GM19238 (cell line): Measurements from ENCODE around the gene DIP2C.
"Not testable (repeated sequence)": the region's sequence is repeated elsewhere in the genome, so short reads cannot be mapped to it uniquely, and the experiment has no call there.

Experiments
- DNase-seq: peaks from one replicate; pipeline ENCODE4 v3.0.0; 2011; ENCODE audit warnings: low spot score; ENCODE audit not compliant: insufficient read length

The DIP2C gene

DNA sequence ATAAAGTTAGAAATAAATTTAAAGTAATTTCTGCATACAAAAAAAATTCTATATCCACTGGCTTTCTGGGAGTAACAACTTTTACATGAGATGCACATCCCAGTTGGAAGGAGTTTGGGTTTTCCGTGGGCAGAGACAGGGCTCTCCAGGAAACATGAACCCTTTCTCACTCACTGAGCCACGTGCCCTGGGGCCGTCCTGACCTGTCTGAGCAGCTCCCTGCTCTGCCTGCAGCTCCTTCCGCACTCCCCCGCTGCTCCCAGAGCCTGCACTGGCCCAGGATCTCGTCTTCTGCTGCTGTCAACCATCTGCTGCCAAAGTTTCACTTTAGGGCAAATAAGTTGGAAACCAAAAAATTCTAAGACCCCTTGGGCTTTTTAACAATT is 169.1 kb downstream of the DIP2C start:
- no peak for DNase-seq

DNA sequence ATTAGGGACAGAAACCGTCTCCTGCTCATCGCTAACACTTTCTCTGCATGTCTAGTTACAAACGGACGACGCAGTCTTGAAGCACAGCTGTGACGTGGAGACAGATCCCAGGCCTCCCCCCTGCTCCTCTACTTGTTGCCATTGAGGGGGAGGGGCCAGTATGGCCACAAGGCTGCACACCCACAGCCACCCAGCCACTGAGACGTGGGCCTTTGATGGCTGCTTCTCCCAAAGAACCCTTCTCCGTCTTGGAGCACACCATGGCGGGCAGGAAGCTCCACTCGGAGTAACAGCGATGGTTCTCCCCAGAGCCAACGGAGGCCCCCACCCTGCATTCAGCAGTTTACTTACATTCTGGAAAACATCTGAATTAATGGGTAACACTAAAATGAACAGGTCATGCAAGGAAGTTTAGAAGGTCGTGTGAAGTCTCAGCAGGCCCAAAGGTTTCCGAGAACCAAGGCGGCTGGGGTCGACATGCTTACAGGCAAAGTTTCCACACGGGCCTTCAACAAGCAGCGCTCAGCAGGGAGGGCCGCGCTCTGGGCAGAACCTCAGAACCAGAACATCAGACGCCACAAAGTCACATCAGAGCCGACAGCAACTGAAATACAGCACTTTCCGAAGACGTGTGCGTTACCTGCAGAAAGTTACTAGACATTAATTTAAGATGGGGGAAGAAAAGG is 169.6 kb downstream of the DIP2C start:
- DNase-seq, result no peak

DNA sequence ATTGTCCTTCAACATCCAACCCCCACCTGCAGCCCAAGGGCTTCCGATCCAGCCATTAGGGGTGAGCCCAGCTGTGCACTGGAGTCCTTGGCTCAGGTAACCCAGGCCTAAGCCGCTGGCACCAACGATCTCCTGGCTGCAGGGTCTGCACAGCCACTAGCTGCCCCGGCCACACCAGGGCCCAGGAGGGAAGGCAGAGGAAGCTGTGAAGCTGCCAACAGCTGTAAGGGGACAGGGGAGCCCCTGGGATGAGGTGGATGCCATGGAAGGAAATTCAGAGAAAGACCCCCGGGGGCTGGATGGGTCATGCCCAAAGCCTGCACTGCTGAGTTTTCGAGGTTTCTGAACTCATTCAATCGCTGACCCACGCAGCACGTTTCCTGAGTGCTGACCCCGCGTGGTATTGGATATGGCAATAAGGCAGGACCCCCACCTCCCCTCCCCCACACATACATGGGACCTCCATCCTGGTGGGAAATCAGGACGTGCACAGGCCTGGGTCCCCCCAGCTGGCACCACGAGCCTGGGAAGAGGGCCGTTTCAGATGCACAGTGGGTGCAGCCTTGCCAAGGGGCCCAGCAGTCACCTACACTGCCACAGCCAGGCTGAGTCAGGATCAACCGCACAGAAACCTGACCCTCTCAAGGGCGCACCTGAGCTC is 170.3 kb downstream of the DIP2C start:
- no peak for DNase-seq

DNA sequence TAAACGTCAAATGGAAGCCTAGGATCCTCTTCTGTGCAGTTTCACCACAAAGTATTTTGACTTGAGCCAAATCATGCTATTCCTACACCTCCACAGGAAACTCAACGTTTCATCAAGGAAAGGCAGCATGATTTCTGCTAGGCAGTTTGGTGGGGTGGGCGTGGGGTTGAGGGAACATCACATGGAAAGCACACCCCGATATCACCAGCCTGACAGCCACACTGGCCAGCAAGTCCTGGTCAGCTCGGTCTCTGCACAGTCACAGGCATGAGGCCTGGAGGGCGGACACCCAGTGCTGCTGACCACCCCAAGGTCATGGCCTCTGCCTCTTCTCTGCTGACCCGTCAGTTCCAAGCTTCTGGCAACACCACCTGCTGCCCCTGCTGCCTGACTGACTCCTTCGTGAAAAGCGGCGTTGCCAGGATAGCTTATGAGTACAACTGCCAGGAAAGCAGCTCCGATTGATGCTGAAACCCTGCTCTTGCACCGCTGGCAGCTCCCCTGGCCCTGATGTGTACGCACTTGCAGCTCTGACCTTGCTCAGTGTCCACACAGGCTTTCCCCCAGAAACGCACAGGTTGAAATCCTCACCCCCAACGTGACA is 171.5 kb downstream of the DIP2C start:
- DNase-seq, result no peak

DNA sequence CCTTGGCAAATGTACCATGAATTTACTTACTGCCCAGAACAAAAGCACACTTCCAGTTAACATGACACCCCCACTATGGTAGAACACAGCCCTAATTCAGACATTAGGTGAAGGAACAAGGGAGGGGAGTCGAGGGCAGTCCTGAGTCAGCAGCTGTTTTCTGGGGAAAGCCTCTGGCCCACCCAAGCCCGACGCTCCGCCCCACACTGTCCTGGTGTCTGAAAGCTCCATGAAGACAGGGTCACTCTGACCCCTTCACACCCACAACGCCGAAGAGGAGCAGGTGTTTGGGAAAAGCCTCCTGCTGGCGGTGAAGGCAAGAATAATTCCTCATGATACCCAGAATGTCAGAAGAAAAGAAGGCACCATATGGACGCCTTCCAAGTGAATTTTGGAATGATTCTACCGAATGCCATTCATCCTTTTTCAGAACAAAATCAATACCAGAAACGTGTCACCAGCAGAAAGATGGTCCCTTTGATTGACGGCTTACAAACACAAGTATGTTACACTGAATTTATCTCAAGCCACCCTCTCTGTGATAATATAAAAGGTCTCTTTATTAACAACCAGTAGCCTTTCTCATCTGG is 172.1 kb downstream of the DIP2C start:
- DNase-seq, result no peak

DNA sequence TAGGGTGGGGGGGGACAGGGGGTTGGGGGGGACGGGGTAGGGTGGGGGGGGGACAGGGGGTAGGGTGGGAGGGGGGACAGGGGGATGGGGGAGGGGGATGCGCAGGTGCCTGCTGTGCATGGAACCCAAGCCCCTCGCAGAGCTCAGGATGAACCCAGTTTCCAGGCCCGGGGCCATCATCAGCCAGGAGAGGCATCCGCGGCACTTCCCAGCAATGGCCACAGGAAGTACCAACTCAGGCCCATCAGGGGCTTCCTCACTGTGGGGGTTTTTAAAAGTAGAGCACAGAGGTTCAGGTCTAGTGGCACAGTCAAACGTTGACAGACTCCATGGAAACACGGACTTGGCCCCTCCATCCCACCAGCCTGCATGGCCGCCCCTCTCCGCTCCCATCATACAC is 172.7 kb downstream of the DIP2C start:
- no peak for DNase-seq

DNA sequence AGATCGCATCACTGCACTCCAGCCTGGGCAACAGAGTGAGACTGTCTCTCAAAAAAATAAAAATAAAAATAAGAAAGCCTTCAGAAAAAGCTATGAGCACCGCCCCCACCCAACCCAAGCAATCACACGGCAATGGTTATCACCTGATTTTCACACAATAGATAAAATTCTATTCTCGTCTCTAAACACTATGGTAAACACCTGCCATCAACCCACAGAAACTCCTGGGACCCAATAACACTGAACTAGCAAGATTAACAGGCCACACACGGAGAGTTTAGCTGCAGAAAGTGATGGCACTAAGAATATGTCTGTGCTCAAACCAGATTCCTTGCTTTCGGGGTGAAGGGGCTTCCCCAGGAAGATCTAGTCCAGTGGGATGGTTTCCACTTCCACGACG is 173.8 kb downstream of the DIP2C start:
- DNase-seq, result no peak

DNA sequence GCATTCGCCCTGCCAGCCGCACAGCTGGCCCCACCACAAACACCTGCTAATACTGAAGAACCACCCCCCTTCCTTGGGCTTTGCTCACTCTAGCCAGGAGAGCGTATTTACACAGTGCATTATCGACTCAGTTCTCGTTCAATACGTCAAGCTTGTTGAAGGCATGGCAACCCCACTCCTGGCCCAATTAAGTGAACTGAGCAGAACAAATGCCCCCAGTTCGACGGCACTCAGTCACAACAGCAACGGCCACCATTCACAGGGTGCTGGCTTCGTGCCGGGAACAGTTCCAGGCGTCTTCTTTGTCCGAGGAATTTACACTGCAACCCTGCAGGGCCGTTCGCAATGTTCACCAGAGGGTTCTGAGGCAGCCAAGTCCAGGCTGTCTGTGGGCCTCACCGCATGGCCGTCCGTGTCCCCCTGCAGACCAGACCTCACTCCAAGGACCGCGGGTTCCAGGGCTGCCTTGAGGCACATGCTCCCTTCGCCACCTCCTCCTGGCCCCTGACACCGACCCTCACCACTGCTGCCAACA is 175.3 kb downstream of the DIP2C start:
- no peak for DNase-seq

DNA sequence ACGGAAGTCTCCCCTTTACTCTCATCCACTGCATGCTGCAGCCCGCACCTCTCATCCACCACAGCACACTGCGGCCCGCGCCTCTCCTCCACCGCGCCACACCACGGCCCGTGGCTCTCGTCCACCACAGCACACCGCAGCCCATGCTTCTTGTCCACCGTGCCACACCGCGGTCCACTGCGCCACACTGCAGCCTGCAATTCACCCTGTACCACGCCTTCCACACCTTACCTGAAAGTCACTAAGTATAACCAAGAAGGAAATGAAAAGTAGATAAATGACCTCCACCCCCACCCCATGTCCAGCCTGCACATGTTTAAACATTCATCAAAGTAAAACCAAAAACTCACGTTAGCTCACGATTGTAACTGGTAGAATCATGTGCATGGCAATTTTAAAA is 176.1 kb downstream of the DIP2C start:
- no peak for DNase-seq

DNA sequence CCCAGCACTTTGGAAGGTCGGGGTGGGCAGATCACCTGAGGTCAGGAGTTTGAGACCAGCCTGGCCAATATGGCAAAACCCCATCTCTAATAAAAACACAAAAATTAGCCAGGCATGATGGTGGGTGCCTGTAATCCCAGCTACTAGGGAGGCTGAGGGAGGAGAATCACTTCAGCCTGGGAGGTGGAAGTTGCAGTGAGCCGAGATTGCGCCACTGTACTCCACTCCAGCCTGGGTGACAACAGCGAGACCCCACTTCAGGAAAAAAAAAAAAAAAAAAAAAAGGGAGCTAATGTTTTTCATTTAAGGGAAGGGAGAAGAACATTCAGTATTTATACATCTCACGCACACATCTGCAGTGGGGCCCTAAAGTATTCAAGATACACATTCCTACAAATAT is 176.8 kb downstream of the DIP2C start:
- not testable (repeated sequence) for DNase-seq

DNA sequence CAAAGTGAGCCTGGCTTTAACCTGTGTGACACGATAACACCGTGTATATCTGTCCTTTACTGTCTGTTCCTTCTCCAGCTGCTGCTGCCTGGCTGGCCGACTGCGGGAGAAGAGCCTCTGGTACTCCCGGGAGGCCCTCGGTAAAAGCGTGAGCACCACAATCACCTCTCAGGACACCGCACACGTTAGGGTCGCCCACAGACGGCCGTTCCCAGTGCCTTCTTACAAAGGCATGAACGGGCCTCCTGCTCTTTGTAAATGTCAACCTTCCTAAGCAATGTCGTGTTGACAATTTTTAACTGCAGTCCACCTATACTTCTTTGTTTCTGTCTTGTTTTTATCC is 177.6 kb downstream of the DIP2C start:
- DNase-seq, result no peak

DNA sequence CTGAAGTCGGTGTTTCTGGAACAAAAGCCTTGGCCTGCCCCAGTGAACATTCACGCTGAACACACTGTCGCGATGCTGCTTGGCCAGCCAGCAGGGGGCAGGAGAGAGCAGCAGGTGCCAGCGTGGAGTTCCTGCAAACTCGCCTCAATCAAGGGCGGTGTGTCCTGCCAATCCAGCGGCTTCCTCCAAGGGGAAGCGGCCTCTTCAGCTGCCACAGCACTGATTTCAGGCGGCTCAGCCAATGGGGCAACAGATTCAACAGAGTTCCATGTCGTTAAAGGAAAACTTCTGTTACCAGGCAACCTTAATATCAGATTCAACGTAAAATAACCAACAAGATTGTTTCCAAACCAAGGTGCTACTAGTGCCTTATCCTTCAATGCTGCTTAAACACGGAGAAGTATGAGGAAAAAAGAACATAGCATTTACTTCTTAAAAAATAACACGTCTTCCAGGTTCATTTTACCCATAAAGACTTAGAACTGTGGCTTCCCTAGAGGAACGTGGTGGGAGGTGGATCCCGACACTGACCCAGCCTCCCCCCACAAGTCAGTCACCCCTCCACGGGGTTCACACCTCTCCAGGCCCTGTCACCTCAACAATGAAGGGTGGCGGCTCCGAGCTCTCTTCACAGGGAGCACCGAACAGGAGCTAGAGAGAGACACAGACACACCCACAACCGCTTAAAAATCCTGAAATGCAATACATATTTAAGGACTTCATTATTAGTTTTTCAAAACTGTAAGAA is 178.2 kb downstream of the DIP2C start:
- peak; percentile 81 for DNase-seq

DNA sequence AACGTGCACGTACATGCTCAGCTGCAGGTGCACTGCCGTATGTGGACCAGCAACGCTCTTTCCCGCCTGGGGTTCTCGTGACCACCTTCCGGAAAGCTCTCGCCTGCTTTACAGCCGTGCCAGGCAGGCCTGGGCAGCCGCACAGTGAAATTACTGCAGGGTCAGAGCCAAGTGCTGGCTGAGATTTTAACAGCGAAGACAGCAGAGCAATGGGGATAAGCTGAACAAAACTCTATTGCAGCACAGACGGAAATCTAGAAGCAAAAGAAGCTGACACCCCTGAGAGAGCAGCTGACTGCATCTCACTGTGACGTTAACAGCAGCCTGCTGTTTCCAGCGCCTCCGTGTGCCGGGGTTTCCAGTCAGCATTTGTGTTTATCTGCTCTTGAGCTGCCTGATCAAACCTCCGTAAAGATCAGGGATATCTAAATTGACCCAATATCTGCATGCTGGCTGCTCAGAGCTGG is 179.0 kb downstream of the DIP2C start:
- no peak for DNase-seq

DNA sequence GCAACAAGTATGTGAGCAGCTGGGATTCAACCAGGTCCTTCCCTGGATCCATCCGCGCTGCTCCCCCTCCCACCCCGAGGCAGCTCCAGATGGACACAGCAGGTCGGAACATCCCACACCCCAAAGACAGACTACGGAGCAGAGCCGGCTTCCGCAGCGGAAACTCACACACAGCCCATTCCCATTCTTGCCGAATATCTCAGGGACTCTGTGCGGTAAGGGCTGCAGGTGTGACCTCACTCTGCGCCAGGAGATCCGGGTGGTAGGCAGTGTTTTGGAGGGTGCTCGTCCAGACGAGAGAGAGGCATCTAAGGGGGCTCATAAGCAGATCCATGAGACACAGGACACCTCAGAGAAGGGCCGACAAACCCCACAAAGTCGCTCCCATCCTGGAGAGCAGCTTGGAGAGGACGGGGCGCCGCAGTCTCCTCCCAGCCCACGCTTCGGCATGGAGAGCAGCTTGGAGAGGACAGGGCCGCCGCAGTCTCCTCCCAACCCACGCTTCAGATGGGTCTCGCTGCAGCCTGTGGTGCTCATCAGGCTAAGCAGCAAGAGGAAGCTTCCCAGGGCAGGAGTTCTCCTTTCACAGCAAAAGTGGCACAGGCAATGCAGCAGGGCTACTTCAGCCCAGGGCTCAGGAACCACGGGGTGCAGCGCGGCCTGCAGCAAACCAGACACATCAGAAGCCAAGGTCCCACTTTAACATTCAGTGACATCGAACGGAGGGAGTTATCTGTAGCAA is 179.9 kb downstream of the DIP2C start:
- DNase-seq, result no peak

DNA sequence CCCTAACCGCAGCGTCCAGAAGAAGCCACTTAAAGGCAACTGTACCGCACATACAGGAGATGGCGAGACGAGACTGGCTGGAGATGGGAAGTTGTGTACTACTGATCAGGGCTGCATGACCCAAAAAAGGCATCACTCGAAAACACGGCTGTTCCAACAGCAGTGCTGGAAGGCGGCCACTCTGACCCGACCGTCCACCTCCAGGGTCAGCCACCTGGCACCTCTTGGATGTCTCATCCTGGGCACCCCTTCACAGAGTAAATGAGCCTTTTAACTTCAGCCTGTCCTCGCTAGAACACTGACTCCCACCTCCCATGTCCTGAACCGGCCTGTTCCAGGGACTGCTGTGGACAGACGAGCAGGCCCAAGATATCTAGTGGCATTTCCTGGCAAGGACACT is 180.7 kb downstream of the DIP2C start:
- DNase-seq, result no peak

DNA sequence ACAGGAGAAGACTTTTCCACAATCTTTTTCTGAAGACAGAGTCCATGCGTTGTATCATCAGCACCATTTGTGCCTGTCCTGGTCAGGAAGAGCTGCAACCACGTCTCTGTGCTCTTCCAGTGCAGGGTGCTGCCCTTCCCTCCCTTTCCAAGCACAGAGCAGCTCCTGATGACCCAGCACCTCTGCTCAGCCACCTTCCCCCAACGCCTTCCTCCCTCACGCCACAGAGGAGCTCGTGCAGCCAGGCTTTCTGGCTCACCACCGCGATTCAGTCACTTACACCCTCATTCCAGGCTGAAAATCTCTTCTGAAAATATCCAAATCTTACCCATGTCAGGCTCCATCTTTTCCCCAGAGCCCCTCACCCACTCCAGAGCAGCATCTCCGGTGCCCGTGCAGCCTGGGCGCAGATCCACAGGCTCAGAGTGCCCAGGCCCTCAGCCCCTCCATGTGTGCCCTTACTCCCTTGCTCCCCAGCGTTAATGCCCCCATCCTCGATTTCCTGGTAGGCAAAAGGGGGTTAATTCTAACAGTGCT is 181.5 kb downstream of the DIP2C start:
- DNase-seq, result no peak

DNA sequence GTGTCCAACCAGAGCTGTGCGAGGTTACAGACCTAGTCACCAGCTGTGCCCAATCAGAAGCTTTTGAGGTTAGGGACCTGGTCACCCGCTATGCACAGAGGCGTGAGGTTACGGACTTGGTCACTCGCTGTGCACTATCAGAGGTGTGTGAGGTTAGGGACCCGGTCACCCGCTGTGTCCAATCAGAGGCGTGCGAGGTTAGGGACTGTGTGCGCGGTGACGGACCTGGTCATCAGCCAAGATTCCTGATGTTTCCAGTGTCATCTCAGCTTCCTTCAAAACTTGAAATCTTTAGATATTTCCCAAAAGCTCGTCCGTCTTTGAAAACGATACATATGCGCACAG is 182.1 kb downstream of the DIP2C start:
- no peak for DNase-seq

DNA sequence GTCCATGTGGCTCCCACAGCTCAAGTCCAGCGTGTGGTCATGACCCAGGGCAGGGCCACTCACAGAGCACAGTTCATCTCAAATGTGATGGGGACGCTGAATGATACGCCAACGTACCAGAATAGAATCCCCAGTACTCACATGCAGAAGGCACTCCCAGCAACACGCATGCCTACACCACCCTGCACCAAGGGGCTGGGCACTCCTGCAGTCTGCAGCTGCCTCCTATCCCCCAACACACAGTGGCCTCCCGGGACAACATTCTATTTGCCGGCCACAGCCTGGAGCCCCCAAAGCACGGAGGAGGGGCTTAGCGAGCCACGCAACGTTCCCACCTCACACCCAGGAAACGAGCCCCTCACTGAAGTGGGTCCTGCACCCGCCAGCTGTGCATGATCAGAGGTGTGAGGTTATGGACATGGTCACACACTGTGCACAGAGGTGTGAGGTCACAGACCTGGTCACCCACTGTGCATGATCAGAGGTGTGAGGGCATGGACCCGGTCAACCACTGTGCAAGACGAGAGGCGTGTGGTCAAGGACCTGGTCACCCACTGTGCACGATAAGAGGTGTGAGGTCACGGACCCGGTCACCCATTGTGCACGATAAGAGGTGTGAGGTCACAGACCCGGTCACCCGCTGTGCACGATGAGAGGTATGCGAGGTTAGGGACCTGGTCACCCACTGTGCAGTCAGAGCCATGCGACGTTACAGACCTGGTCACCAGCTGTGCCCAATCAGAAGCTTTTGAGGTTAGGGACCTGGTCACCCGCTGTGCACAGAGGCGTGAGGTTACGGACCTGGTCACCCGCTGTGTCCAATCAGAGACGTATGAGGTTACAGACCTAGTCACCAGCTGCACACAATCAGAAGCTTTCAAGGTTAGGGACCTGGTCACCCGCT is 182.8 kb downstream of the DIP2C start:
- DNase-seq, result no peak

DNA sequence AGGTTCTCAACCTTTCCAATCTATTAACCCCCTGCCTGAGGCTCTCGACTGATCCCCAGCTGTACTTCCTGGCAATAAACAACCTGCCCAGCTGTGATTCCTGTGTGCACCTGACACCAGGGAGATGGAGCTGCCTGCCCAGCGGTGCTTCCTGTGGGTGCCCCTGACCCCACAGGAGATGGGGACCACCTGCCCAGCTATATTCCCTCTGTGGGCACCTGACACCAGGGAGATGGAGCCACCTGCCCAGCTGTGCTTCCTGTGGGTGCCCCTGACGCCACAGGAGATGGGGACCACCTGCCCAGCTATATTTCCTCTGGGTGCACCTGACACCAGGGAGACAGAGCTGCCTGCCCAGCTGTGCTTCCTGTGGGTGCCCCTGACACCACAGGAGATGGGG is 184.0 kb downstream of the DIP2C start:
- no peak for DNase-seq

DNA sequence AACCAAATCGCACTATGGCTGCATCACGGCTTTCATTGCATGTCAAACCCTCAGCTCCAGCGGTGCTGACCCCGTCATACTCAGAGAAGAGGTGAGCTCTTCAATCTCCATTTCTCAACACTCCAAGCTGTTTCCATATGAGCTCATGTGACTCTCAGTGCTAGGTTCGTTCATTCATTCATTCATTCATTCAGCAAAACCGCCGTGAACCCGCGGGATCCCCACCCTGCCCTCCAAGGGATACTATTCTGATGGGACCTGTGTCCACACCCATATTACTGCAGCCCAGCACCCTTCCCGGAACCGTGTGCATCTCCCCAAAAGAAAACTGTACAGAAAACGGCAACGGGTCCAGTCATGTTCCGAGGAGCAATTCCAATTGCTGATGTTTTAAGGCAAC is 184.7 kb downstream of the DIP2C start:
- DNase-seq, result no peak
